ENCODE measurements around the gene PLCB3. TPM values are rescaled to one million over a fixed set of nuclear protein-coding genes. Genes with fewer than 3 reads are reported as not detected.
A peak's percentile ranks its signal among the peaks of the same experiment; 100 is the strongest.

Gene PLCB3
- total RNA-seq, 8 experiments from 2014 or later, result 5.6 to 29.5 (median 9.8) TPM

DNA sequence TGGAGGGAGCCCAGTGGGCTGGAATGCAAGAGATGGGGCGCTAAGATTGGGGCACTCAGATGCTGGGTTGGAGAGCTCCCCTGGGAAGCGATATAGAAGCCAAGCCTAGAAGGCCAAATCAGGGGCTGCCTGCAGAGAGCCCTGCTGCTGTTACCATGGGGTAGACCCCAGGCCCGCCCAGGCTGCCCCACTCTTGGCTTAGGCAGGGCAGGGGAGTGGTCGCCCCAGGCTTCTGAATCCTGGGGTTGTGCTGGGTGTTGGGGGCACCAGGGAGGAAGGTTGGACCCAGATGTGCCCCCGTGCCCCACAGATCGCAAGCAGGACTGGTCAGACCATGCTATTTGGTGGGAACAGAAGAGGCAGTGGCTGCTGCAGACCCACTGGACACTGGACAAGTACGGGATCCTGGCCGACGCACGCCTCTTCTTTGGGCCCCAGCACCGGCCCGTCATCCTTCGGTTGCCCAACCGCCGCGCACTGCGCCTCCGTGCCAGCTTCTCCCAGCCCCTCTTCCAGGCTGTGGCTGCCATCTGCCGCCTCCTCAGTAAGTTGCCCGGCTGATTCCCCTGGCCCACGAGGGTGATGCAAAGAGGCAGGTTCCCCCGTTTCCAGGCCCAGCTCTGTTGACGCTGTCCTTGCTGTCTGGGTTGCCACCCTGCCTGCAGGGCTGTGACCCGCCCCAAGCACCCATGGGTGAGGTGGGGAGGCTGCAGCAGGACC lies 40.9 kb upstream of the PLCB3 start:
- Histone ChIP-seq H3K27ac (no peak overlapping the region), H3K4me1 (replicated peaks in 1 of 2) (peaks cover 0 to 8% of the 10 kb centered on the region in 2 donors), H3K4me3 (no peak overlapping the region)
- in situ Hi-C loops (cut with MboI; ENCODE audit: low pct_unique_long_range_greater_than_20kb in 2 of 9, low sequenced_read_pairs in 9 of 9, unreplicated experiment in 9 of 9), result no loop called here
- ATAC-seq (replicated peaks in 6 of 8), result no peak
- 88 to 100% (median 100%) methylated on average over 1 to 4 of the region's 24 CpGs; no CpG with 5 or more reads in 7 of the 10 experiments for whole genome bisulfite sequencing, 10 experiments

DNA sequence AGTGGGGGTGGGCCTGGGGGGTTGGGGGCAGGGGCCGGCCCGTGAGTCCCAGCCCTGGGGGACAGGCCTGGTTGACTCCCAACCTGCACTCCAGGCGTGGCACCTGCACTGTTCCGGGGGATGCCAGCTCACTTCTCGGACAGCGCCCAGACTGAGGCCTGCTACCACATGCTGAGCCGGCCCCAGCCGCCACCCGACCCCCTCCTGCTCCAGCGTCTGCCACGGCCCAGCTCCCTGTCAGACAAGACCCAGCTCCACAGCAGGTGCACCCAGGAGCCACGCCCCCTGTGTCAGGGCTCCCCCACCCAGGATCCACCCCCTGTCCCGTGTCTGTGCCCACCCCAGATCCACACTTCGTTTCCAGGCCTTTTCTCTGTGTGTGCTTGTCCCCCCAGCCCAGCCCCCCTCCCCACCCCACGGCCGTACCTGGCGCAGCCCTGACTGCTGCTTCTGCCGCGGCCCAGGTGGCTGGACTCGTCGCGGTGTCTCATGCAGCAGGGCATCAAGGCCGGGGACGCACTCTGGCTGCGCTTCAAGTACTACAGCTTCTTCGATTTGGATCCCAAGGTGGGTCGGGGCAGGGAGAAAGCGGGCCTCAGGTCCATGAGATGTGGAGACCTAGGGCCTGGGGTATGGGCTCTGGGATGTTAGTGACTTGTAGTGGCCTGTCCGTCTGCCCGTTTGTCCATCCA lies 40.0 kb upstream of the PLCB3 start:
- 100% methylated on average over 2 of the region's 30 CpGs; no CpG with 5 or more reads in 9 of the 10 experiments for WGBS, 10 experiments
- no peak for ATAC-seq (replicated peaks in 6 of 8)
- no peak overlapping the region for H3K27ac ChIP-seq
- in situ Hi-C loops (cut with MboI; ENCODE audit: low pct_unique_long_range_greater_than_20kb in 2 of 9, low sequenced_read_pairs in 9 of 9, unreplicated experiment in 9 of 9), result no loop called here
- no peak overlapping the region for H3K4me3 ChIP-seq
- peaks cover 0 to 8% of the 10 kb centered on the region in 2 donors for H3K4me1 ChIP-seq (replicated peaks in 1 of 2)

DNA sequence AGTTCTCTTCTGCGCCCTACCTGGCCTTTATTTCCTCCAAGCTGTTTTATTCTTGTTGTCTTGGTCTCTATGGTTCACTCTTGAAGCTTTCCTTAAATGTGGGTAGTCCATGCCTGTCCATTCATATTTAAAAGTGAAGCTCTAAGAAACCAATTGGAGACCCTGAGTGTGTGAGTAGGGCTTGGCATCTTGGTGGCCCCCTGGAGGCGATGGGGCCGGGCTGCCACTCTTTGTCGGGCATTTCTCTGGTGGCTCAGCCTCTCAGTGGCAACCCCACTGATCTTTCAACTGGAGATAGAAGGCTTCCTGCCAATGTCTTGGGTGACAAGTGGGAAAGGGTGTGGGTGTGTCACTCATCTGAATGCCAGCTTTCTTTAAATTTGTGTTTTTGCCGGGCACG lies 34.5 kb upstream of the PLCB3 start:
- in situ Hi-C loops (cut with MboI; ENCODE audit: low pct_unique_long_range_greater_than_20kb in 2 of 9, low sequenced_read_pairs in 9 of 9, unreplicated experiment in 9 of 9), result no loop called here
- ATAC-seq (replicated peaks in 6 of 8), result no peak
- WGBS, 10 experiments, result 56 to 100% (median 100%) methylated on average over 2 to 4 of the region's 6 CpGs; no CpG with 5 or more reads in 5 of the 10 experiments
- Histone ChIP-seq H3K4me3 (no peak overlapping the region), H3K4me1 (replicated peaks in 1 of 2) (no peaks in the 10 kb centered on the region), H3K27ac (no peak overlapping the region)

DNA sequence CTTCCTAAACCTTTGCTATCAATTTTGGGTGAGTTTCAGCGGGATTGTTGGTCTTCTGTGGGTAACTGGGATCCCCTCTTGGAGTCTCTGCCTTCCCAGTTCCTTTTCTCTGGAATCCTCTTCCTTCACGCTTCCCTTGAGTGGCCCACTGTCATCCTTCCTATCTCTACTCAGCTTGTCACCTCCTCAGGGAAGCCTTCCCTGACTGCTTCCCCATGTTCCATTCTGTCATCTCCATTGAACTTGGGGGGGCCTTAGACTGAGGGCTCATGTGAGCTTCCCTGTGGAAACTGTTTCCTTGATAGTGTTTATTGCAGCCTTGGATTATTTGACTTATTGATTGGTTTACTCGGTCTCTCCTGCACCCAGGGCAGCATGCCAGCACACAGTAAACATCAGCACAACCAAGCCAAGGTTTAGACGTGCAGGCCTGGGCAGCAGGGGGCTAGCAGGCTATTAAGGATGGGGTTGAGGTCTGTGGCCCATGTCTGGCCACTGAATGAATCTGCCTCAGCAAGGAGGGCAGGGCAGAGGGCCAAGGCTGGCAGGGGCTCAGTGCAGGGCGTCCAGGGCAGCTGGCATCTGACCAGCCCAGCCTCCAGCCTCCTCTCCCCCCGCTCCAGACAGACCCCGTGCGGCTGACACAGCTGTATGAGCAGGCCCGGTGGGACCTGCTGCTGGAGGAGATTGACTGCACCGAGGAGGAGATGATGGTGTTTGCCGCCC lies 32.5 kb upstream of the PLCB3 start:
- in situ Hi-C loops (cut with MboI; ENCODE audit: low pct_unique_long_range_greater_than_20kb in 2 of 9, low sequenced_read_pairs in 9 of 9, unreplicated experiment in 9 of 9), result no loop called here
- no peak overlapping the region for H3K4me3 ChIP-seq
- peak in 3 of 8 experiments; percentile 2 to 19 (median 9) for ATAC-seq (replicated peaks in 6 of 8)
- 54 to 100% (median 83%) methylated on average over 1 to 6 of the region's 11 CpGs; no CpG with 5 or more reads in 1 of the 10 experiments for WGBS, 10 experiments
- no peaks in the 10 kb centered on the region for H3K4me1 ChIP-seq (replicated peaks in 1 of 2)
- no peak overlapping the region for H3K27ac ChIP-seq

DNA sequence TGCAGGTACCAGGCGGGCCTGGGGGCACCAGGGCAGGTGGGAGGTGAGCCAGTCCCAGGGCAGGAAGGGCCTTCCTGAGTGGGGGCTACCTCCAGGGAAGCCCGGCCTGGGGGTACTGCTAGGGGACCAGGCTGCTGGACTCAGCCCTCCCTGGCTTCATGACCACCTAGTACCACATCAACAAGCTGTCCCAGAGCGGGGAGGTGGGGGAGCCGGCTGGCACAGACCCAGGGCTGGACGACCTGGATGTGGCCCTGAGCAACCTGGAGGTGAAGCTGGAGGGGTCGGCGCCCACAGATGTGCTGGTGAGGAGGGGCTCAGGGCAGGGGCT lies 32.0 kb upstream of the PLCB3 start:
- ATAC-seq (replicated peaks in 6 of 8), result peak in 5 of 8 experiments; percentile 5 to 25 (median 18)
- no peak overlapping the region for H3K27ac ChIP-seq
- WGBS, 10 experiments, result 40% methylated on average over 1 of the region's 7 CpGs; no CpG with 5 or more reads in 9 of the 10 experiments
- H3K4me3 ChIP-seq, result no peak overlapping the region
- in situ Hi-C loops (cut with MboI; ENCODE audit: low pct_unique_long_range_greater_than_20kb in 2 of 9, low sequenced_read_pairs in 9 of 9, unreplicated experiment in 9 of 9), result no loop called here
- H3K4me1 ChIP-seq (replicated peaks in 1 of 2), result no peaks in the 10 kb centered on the region

DNA sequence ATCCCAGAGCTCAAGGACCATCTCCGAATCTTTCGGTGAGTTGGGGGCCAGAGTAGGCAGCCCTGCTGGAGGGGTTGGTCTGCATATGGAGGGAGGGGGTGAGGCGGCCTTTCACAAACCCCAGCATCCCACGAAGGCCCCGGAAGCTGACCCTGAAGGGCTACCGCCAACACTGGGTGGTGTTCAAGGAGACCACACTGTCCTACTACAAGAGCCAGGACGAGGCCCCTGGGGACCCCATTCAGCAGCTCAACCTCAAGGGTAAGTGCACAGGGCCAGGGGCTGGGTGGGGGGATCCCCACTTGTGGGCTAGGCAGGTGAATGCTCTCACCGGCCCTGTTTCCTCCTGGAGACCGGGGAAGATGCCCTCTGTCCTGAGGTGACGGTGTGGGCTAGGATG lies 31.6 kb upstream of the PLCB3 start:
- ATAC-seq (replicated peaks in 6 of 8), result peak in 4 of 8 experiments; percentile 4 to 11 (median 6)
- 90% methylated on average over 2 of the region's 10 CpGs; no CpG with 5 or more reads in 9 of the 10 experiments for WGBS, 10 experiments
- in situ Hi-C loops (cut with MboI; ENCODE audit: low pct_unique_long_range_greater_than_20kb in 2 of 9, low sequenced_read_pairs in 9 of 9, unreplicated experiment in 9 of 9), result no loop called here

DNA sequence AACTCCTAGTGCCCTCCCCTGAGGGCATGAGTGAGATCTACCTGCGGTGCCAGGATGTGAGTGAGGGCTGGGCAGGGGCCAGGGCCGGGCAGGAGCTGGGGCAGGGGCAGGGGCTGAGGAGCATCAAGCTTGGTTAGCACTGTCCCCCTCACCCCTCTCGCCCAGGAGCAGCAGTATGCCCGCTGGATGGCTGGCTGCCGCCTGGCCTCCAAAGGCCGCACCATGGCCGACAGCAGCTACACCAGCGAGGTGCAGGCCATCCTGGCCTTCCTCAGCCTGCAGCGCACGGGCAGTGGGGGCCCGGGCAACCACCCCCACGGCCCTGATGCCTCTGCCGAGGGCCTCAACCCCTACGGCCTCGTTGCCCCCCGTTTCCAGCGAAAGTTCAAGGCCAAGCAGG lies 31.1 kb upstream of the PLCB3 start:
- Histone ChIP-seq H3K4me1 (replicated peaks in 1 of 2) (peaks cover 3 to 6% of the 10 kb centered on the region in 2 donors), H3K4me3 (no peak overlapping the region), H3K27ac (no peak overlapping the region)
- peak in 1 of 8 experiments; percentile 7 for ATAC-seq (replicated peaks in 6 of 8)
- in situ Hi-C loops (cut with MboI; ENCODE audit: low pct_unique_long_range_greater_than_20kb in 2 of 9, low sequenced_read_pairs in 9 of 9, unreplicated experiment in 9 of 9), result no loop called here
- 90% methylated on average over 2 of the region's 17 CpGs; no CpG with 5 or more reads in 9 of the 10 experiments for WGBS, 10 experiments

More for the DNA sequence above, 31.6 kb upstream of the PLCB3 start:
- no peak overlapping the region for H3K27ac ChIP-seq
- peaks cover 0 to under 1% of the 10 kb centered on the region in 2 donors for H3K4me1 ChIP-seq (replicated peaks in 1 of 2)
- H3K4me3 ChIP-seq, result no peak overlapping the region

DNA sequence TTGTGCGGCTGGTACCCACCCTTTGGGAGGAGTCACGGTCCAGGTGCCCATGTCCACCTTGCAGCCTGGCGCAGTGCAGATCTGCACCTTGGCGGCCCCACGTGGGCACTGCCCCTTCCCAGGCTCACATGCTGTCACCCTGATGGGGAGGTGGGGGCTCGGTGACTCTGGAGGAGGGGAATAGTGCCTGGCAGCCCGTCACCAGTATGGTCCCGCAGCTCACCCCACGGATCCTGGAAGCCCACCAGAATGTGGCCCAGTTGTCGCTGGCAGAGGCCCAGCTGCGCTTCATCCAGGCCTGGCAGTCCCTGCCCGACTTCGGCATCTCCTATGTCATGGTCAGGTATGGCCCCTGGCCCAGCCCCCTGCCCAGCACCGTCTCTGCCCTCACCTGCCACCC lies 30.5 kb upstream of the PLCB3 start:
- 96% methylated on average over 5 of the region's 14 CpGs; no CpG with 5 or more reads in 9 of the 10 experiments for WGBS, 10 experiments
- no peak for ATAC-seq (replicated peaks in 6 of 8)
- in situ Hi-C loops (cut with MboI; ENCODE audit: low pct_unique_long_range_greater_than_20kb in 2 of 9, low sequenced_read_pairs in 9 of 9, unreplicated experiment in 9 of 9), result no loop called here
- Histone ChIP-seq H3K4me1 (replicated peaks in 1 of 2) (peaks cover 5 to 7% of the 10 kb centered on the region in 2 donors), H3K27ac (no peak overlapping the region), H3K4me3 (no peak overlapping the region)

DNA sequence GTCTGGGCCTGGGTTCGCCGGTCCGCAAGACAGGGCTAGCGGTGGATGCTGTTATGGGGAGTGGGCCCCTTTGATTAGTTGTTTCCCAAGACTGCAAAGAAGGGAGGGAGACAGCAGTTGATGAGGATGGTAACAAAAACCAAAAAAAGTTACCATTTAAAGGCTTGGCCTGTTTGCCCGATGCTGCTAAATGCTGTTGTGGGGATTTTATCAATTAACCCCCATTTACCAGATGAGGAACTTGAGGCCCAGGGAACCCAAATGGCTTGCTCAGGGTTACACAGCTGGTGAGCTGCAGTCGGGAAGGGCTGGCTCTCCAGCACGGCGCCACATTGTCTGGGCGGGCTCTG lies 28.7 kb upstream of the PLCB3 start:
- in situ Hi-C loops (cut with MboI; ENCODE audit: low pct_unique_long_range_greater_than_20kb in 2 of 9, low sequenced_read_pairs in 9 of 9, unreplicated experiment in 9 of 9), result no loop called here
- 40 to 100% (median 93%) methylated on average over 1 to 4 of the region's 9 CpGs; no CpG with 5 or more reads in 5 of the 10 experiments for WGBS, 10 experiments
- Histone ChIP-seq H3K4me1 (replicated peaks in 1 of 2) (peaks cover 14 to 19% of the 10 kb centered on the region in 2 donors), H3K4me3 (no peak overlapping the region), H3K27ac (no peak overlapping the region)
- ATAC-seq (replicated peaks in 6 of 8), result peak in 2 of 8 experiments; percentile 4 to 7

DNA sequence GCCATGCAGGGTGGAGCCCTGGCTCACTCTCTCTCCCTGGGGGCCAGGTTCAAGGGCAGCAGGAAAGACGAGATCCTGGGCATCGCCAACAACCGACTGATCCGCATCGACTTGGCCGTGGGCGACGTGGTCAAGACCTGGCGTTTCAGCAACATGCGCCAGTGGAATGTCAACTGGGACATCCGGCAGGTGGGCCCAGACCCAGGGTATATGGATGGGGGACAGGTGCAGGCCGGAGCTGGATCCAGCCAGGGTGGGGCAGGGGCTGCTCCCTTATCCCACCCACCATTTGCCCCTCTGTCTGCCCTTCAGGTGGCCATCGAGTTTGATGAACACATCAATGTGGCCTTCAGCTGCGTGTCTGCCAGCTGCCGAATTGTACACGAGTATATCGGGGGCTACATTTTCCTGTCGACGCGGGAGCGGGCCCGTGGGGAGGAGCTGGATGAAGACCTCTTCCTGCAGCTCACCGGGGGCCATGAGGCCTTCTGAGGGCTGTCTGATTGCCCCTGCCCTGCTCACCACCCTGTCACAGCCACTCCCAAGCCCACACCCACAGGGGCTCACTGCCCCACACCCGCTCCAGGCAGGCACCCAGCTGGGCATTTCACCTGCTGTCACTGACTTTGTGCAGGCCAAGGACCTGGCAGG lies 28.2 kb upstream of the PLCB3 start:
- ATAC-seq (replicated peaks in 6 of 8), result no peak
- in situ Hi-C loops (cut with MboI; ENCODE audit: low pct_unique_long_range_greater_than_20kb in 2 of 9, low sequenced_read_pairs in 9 of 9, unreplicated experiment in 9 of 9), result no loop called here
- 37 to 100% (median 92%) methylated on average over 1 to 9 of the region's 24 CpGs; no CpG with 5 or more reads in 5 of the 10 experiments for WGBS, 10 experiments
- H3K27ac ChIP-seq, result no peak overlapping the region
- H3K4me3 ChIP-seq, result no peak overlapping the region
- H3K4me1 ChIP-seq (replicated peaks in 1 of 2), result peaks cover 14 to 19% of the 10 kb centered on the region in 2 donors

DNA sequence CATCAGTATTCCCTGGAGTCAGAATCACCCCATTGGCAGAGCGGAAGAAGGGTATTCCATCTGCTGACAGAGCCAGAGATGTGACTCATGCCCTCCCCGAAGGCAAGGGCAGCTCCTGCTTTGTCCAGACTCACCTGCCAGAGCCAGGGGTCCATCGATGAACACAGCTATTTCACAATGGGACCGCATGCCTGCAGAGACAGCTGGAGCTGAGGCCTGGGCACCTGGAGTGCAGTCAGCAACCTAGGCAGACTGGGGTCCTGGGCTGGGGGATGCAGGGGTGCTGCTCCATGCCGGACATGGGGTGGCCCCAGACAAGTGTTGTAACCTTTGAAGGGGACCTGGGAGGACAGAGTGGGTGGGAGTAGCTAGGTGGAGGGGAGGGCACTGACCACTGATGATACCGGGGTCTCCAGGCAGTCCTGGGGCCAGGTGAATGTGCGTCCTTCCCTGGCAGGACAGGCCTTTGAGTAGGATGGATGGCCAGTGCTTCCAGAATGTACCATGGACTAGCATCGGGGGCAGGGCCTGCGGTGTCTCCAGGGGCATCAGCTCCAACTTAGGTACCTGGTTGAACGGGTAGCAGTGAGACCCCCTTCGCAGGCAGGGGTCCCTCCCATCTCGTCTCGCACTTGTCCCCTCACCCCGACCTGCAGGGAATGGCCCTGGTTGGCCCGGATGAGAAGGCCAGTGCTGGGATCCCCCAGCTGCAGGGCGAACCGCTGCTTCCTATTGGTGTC lies 27.0 kb upstream of the PLCB3 start:
- no peak overlapping the region for H3K4me3 ChIP-seq
- H3K27ac ChIP-seq, result no peak overlapping the region
- no peak for ATAC-seq (replicated peaks in 6 of 8)
- WGBS, 10 experiments, result 90 to 100% (median 95%) methylated on average over 2 to 7 of the region's 17 CpGs; no CpG with 5 or more reads in 6 of the 10 experiments
- in situ Hi-C loops (cut with MboI; ENCODE audit: low pct_unique_long_range_greater_than_20kb in 2 of 9, low sequenced_read_pairs in 9 of 9, unreplicated experiment in 9 of 9), result no loop called here
- H3K4me1 ChIP-seq (replicated peaks in 1 of 2), result peaks cover 16 to 23% of the 10 kb centered on the region in 2 donors

DNA sequence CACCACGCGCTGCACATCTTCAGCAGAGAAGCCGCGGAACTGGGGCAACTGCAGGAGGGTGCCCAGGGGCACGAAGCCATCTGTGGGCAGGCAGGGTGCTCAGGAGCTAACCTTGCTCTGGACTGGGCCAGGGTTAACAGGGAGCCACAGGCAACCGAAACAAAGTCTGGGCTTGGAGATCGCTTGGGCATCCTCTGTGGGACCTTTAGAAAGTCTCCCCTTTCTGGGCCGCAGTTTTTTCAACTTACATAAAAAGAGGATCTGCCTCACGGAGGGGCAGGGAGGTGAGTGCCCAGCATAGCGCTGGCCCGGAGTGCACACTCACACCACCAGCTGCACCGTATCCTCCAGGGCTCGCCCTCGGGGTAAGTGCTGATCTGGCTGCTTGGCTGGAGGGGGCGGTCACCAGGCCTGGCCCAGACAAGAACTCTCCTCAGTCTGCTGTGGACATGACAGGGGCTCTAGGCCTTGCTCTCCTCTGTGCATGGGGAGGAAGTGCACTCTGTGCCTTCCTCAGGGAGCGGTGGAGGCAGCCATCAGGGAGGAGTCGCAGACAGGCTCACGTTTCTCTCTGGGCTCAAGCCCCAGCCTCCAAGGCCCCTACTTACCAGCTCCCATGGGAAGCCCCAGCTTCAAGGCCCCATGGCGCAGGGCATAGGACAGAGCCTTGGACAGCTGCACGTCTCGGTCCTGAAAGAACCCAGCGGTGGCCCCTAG lies 26.3 kb upstream of the PLCB3 start:
- in situ Hi-C loops (cut with MboI; ENCODE audit: low pct_unique_long_range_greater_than_20kb in 2 of 9, low sequenced_read_pairs in 9 of 9, unreplicated experiment in 9 of 9), result no loop called here
- peaks cover 21 to 29% of the 10 kb centered on the region in 2 donors for H3K4me1 ChIP-seq (replicated peaks in 1 of 2)
- peak in 4 of 8 experiments; percentile 1 to 8 (median 3) for ATAC-seq (replicated peaks in 6 of 8)
- H3K27ac ChIP-seq, result peak overlapping the region; percentile 77 to 85
- 47 to 77% (median 67%) methylated on average over 3 to 12 of the region's 22 CpGs; no CpG with 5 or more reads in 4 of the 10 experiments for WGBS, 10 experiments
- H3K4me3 ChIP-seq, result peak overlapping the region; percentile 61 to 83 (median 73)
